ENCODE results near the gene POLR1A.

DNA sequence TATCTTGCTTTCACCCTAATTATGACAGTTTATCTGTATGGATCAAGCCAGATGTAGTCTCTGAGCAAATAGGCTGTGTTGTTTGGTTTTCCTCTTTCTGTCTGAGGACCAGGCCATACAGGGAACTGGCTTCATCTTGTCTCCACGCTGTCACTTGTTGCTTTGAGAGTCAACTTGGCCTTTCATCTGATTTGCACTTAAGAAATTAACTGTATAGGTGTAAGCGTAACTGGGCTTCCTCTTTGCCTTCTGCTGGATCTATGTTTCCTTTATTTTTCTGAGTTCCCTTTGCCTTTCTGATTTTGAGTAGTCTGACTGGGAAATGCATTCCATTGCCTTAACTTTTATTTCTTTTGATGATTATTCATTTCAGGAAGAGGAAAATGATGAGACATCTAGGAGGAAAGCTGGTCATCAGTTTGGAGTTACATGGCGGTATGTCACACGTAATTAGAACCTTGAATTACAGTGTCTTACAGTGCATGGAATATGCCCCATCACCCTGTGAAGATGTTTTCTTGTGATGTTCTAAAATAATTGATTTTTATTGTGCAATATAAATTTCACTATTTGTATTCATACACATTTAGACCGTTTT is 17.7 kb upstream of the POLR1A start:
- TF ChIP-seq, protein P1, sequence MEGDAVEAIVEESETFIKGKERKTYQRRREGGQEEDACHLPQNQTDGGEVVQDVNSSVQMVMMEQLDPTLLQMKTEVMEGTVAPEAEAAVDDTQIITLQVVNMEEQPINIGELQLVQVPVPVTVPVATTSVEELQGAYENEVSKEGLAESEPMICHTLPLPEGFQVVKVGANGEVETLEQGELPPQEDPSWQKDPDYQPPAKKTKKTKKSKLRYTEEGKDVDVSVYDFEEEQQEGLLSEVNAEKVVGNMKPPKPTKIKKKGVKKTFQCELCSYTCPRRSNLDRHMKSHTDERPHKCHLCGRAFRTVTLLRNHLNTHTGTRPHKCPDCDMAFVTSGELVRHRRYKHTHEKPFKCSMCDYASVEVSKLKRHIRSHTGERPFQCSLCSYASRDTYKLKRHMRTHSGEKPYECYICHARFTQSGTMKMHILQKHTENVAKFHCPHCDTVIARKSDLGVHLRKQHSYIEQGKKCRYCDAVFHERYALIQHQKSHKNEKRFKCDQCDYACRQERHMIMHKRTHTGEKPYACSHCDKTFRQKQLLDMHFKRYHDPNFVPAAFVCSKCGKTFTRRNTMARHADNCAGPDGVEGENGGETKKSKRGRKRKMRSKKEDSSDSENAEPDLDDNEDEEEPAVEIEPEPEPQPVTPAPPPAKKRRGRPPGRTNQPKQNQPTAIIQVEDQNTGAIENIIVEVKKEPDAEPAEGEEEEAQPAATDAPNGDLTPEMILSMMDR (IDR thresholded peaks at IDR 0.05), result no peak
- TF ChIP-seq POLR2A (IDR thresholded peaks at IDR 0.05), result no peak
